ENCODE results near the gene TRIM2.

Gene TRIM2

DNA sequence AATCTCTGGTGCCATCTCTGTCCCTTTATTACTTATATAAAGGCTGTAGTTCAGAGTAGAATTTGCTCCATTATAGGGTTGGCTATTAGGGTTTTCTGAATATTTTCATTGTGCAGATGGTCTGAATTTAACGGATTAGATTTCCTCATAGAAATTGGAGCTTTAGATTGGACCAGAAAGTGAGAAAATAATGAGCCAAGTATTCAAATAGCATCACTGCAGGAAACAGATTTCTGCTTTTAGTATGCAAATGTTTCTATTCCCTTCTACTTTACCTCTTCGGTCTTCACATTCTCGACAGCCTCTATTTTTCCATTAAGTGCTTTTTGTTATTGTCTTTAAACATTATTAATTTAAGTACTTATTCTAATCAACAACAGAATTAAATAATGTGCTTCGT, 55.4 kb downstream of the TRIM2 start:
- no peak for DNase-seq (ENCODE audit: insufficient read length, low spot score)
- TF ChIP-seq, protein P1, sequence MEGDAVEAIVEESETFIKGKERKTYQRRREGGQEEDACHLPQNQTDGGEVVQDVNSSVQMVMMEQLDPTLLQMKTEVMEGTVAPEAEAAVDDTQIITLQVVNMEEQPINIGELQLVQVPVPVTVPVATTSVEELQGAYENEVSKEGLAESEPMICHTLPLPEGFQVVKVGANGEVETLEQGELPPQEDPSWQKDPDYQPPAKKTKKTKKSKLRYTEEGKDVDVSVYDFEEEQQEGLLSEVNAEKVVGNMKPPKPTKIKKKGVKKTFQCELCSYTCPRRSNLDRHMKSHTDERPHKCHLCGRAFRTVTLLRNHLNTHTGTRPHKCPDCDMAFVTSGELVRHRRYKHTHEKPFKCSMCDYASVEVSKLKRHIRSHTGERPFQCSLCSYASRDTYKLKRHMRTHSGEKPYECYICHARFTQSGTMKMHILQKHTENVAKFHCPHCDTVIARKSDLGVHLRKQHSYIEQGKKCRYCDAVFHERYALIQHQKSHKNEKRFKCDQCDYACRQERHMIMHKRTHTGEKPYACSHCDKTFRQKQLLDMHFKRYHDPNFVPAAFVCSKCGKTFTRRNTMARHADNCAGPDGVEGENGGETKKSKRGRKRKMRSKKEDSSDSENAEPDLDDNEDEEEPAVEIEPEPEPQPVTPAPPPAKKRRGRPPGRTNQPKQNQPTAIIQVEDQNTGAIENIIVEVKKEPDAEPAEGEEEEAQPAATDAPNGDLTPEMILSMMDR (IDR thresholded peaks at IDR 0.05; ENCODE audit: insufficient read depth, missing control alignments): no peak
- FAIRE-seq: no peak

DNA sequence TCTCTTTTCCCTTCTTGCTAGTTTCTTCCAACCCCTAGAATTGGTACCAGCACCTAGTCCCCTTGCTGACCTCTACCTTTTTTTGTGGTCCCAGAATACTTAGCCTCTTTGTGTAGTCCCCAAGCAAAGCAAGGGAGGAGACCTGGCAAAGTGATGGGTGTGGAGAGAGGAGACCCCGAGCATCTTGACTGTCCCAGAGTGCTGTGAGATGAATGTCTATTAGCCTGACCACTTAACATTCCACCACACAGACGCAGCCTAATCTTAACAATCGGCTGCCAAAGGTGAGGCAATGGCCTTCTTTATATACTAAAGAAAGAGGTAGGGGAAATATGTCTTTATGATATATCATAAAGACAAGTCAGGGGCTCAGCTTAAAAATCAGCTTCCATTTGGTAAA, 55.9 kb downstream of the TRIM2 start:
- FAIRE-seq (no peak), DNase-seq (ENCODE audit: insufficient read length, low spot score) (no peak)
- TF ChIP-seq, protein P1 (IDR thresholded peaks at IDR 0.05; ENCODE audit: insufficient read depth, missing control alignments): no peak

DNA sequence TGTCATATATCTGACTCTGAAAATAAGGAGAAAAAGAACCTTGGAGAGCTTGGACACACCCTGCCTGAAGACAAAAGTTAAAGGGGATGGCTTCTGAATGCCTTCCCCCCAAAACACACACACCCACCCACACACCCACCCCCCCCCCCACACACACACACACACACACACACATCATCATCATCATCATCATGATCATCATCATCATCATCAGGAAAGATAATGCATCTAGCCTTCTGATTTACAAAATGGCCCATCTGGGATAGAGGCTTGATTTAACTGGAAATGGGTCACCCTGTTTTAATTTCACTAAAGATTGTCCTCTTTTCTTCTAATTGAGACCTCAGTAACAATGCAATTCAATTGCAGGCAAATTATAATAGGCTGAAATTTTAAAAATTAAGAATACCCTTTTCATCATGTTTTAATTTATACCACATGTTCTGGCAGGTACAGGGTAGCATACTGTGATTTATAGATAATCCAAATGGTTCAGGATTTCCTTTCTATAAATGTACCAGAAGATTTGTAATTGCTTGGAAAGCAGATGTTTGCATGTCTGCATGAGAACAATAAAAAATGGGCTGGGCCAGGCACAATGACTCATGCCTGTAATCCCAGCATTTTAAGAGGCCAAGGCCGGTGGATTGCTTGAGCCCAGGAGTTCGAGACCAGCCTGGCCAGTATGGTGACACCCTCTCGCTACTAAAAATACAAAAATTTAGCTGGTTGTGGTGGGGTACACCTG, 56.5 kb downstream of the TRIM2 start:
- FAIRE-seq (no peak), DNase-seq (ENCODE audit: insufficient read length, low spot score) (no peak)
- TF ChIP-seq, protein P1 (IDR thresholded peaks at IDR 0.05; ENCODE audit: insufficient read depth, missing control alignments): no peak

DNA sequence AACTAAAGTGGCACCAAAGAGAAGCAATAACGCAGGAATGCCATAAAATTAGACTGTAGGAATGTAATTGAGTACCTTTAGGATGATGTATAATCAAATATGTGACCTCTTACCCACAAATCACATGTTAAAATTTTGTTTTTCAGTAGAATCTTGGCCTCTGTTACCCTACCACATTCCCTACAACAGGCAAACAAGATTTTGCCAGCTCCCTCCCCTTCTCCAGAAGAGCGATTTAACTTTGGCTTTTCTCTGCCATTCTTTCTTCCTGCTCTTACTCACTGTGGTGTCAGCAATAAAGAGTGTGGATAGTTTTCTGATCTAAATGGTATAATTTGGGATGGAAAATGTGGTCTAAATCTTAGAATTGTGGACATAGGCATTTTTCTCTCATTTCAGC, 57.2 kb downstream of the TRIM2 start:
- no peak for FAIRE-seq
- TF ChIP-seq, protein P1 (IDR thresholded peaks at IDR 0.05; ENCODE audit: insufficient read depth, missing control alignments): no peak
- DNase-seq (ENCODE audit: insufficient read length, low spot score): no peak

DNA sequence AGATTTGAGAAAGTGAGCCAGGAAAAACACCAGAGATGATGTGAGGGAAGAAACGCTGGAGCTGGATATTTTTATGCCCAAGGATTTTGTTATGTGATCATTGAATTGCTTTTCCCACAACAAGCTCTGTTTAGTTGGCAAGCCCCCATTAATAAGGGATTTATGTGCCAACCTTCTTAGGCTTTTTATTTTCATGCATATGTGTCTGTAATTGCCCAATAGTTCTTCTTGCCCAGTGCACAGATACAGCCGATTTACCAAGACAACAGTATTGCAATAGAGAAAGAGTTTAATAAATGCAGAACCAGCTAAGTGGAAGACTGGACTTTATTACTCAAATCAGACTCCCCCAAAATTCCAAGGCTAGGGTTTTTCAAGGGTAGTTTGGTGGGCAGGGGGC, 57.7 kb downstream of the TRIM2 start:
- no peak for DNase-seq (ENCODE audit: insufficient read length, low spot score)
- FAIRE-seq: no peak
- TF ChIP-seq, protein P1 (IDR thresholded peaks at IDR 0.05; ENCODE audit: insufficient read depth, missing control alignments): no peak

DNA sequence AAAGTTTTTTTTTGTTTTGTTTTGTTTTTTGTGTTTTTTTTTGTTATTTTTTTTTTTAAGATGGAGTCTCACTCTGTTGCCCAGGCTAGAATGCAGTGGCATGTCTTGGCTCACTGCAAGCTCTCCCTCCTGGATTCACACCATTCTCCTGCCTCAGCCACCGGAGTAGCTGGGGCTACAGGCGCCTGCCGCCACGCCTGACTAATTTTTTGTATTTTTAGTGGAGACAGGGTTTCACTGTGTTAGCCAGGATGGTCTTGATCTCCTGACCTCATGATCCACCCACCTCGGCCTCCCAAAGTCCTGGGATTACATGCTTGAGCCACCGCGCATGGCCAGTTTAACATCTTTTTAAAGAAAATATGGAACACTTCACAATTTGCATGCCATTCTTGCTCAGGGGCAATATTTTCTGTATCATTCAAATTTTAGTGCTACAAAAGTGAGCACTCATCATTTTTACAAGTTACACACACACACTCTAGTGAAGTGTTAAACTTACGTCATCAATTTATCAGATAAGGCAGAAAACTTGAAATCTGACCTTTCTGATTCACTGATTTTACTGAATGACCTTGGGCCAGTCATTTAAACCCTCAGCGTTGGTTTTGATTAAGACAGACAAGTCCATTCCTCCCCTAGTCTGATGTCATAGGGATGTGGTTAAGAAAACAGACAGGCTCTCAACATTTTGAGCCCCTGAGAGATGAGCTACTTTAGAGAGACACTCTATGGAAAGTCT, 61.2 kb downstream of the TRIM2 start:
- FAIRE-seq (no peak), DNase-seq (ENCODE audit: insufficient read length, low spot score) (no peak)
- TF ChIP-seq, protein P1 (IDR thresholded peaks at IDR 0.05; ENCODE audit: insufficient read depth, missing control alignments): no peak

DNA sequence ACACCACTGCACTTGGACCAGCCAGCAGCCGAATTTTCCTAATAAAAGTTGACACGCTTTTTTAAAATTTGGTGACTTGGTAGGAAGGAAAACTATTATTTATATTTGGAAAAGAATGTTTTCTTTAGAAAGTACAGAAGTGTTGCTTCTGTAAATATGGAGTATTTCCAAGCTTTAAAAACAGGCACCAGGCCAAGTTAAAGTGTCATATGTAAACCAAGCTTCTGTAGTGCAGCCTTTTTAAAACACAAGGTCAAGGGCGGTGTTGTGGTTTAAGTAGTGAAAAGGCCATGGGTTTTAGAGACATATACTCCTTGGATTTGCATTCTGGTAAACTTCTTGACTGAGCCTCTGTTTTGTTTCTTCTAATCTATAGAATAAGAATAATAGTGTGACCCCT, 62.7 kb downstream of the TRIM2 start:
- FAIRE-seq (no peak), DNase-seq (ENCODE audit: insufficient read length, low spot score) (no peak)
- TF ChIP-seq, protein P1 (IDR thresholded peaks at IDR 0.05; ENCODE audit: insufficient read depth, missing control alignments): no peak

All from D721Med (cell line).